H1 (cell line): ENCODE measurements around the gene MAOA. TPM values are rescaled to one million over a fixed set of nuclear protein-coding genes. Genes with fewer than 3 reads are reported as not detected.

Source experiments
- CTCF ChIP-seq, 3 experiments: IDR thresholded peaks; 1 replicate in 2 of 3; 2 replicates in 1 of 3; pipeline versions ENCODE4 v1.5.1 to v1.6.1; 2011; ENCODE audit warnings: low read length in 3 of 3, mild to moderate bottlenecking in 3 of 3, inconsistent platforms in 2 of 3, low read depth in 1 of 3, moderate library complexity in 1 of 3; ENCODE audit not compliant: insufficient read depth in 1 of 3; ENCODE audit errors: control extremely low read depth in 1 of 3
- EGR1 ChIP-seq: IDR thresholded peaks from 2 replicates; pipeline ENCODE4 v1.6.1; 2011; ENCODE audit warnings: low read depth, low read length, borderline replicate concordance
- HDAC2 ChIP-seq, 2 experiments: fragments of 300-600 bp in 1 of 2; sonication (generic) in 1 of 2; IDR thresholded peaks; 2 replicates each; pipeline ENCODE4 v1.6.1; 2011 to 2012; ENCODE audit warnings: low read depth in 2 of 2, low read length in 2 of 2, mild to moderate bottlenecking in 2 of 2, moderate library complexity in 2 of 2, borderline replicate concordance in 1 of 2, inconsistent platforms in 1 of 2
- PHF8 ChIP-seq: fragments of 200-600 bp; sonication (generic); conservative IDR thresholded peaks from 2 replicates; pipeline ENCODE4 v1.7.1; 2012; ENCODE audit warnings: low read depth, mild to moderate bottlenecking, inconsistent platforms, low read length, moderate library complexity
- RFX5 ChIP-seq: IDR thresholded peaks from 2 replicates; pipeline ENCODE4 v1.6.1; 2011; ENCODE audit warnings: low read depth, low read length, improper control_type of control experiment, borderline replicate concordance
- SUZ12 ChIP-seq: fragments of 200-600 bp; sonication (generic); IDR thresholded peaks from 2 replicates; pipeline ENCODE4 v1.6.1; 2012; ENCODE audit warnings: mild to moderate bottlenecking, inconsistent platforms, low read length, moderate library complexity, mixed read lengths
- polyA plus RNA-seq, 7 experiments: library from polyadenylated mRNA; depleted of rRNA in 3 of 7; stranded (reverse) in 5 of 7; unstranded in 2 of 7; fragments of >200 nt in 5 of 7; fragments of 200-250 nt in 2 of 7; gene quantifications; 1 replicate in 5 of 7; 2 replicates in 1 of 7; 4 replicates in 1 of 7; pipeline versions ENCODE4 v1.2.1 to v1.2.3, GENCODE V29; 2011 to 2013; ENCODE audit warnings: missing spikeins in 2 of 7, mixed read lengths in 2 of 7
- total RNA-seq: library from RNA; stranded (reverse); fragmentation: NEBNext Ultra II Directional; extraction: Animal tissue kit (Norgen Biotek cat#: 25700); gene quantifications from 2 replicates; pipeline ENCODE4 v1.2.1, GENCODE V29; 2021

The MAOA gene
- total and polyA plus RNA-seq, 2 of the 8 experiments (the other 6 are each of a cell fraction or from before 2014, with no cell fraction given), result 2.6 to 8.2 TPM

GRCh38 chrX:43718081-43718480, 62.0 kb downstream of the MAOA start (continued):
- TF ChIP-seq PHF8 (no peak), EGR1 (no peak), SUZ12 (no peak), CTCF (IDR thresholded peaks at IDR 0.05; ENCODE audit: control extremely low read depth in 1 of 3, insufficient read depth in 1 of 3, low read depth in 1 of 3, low read length in 3 of 3) (no peak), HDAC2 (IDR thresholded peaks at IDR 0.05; ENCODE audit: borderline replicate concordance in 1 of 2, low read depth in 2 of 2, low read length in 2 of 2) (no peak), RFX5 (no peak)
